Activated naive CD4-positive, alpha-beta T cell treated with Interleukin-2 at 50 U/mL for 16 hours (primary cell): Measurements from ENCODE around the gene LAMTOR3.

ENCODE experiments used
- DNase-seq: peaks from one replicate; pipeline ENCODE4 v3.0.0-alpha.2; 2020

LAMTOR3 gene

GRCh38 chr4:99828477-99828876 lies 65.8 kb downstream of the LAMTOR3 start:
- no peak for DNase-seq
